GM18909 (cell line): ENCODE results near the gene BSCL2.
"Not testable (repeated sequence)": the region's sequence is repeated elsewhere in the genome, so short reads cannot be mapped to it uniquely, and the experiment has no call there.

ENCODE experiments used
- ATAC-seq: cut with Tn5 transposase; IDR thresholded peaks from one replicate; pipeline ENCODE4 v1.9.1; 2021; ENCODE audit warnings: mild to moderate bottlenecking; ENCODE audit not compliant: unreplicated experiment, poor library complexity

The BSCL2 gene

GRCh38 chr11:62665075-62665598 lies 42.1 kb downstream of the BSCL2 start, which contains the start of the genes C11orf98 and CSKMT:
Gene C11orf98, minus strand, starts transcription at chr11:62665210. Its CDS starts 41 bp downstream, at chr11:62665169.
Gene CSKMT, plus strand, starts transcription at chr11:62665312. Its CDS starts 568 bp downstream, at chr11:62665880.
- peak; percentile 87 for ATAC-seq

DNA sequence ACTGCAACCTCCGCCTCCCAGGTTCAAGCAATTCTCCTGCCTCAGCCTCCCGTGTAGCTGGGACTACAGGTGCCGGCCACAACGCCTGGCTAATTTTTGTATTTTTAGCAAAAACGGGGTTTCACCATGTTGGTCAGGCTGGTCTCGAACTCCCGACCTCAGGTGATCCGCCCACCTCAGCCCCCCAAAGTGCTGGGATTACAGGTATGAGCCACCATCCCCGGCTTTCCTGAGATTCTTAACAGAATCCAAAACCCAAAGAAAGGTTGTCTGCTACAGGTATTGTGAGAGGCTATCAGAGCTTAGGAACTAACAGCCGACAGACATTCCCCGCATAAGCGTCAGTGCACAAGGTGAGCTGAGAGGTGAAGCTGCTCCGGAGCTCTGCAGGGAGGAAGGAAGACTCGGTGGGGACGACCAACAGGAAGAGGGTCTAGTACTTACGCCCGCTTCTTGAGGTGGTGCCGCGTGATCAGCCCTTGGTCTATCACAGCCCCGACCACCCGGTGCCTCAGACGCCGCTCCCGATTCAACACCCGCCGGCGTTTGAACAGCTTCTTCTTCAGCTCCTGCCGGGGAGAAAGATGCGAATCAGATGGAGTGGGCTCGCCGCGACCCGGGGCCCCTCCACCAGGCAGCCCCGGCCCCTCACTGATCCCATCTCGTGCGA lies 42.7 kb downstream of the BSCL2 start:
- ATAC-seq = peak; percentile 35

GRCh38 chr11:62656796-62657429 lies 50.3 kb downstream of the BSCL2 start:
- ATAC-seq = no peak

GRCh38 chr11:62654297-62654696 lies 52.9 kb downstream of the BSCL2 start:
- no peak for ATAC-seq

DNA sequence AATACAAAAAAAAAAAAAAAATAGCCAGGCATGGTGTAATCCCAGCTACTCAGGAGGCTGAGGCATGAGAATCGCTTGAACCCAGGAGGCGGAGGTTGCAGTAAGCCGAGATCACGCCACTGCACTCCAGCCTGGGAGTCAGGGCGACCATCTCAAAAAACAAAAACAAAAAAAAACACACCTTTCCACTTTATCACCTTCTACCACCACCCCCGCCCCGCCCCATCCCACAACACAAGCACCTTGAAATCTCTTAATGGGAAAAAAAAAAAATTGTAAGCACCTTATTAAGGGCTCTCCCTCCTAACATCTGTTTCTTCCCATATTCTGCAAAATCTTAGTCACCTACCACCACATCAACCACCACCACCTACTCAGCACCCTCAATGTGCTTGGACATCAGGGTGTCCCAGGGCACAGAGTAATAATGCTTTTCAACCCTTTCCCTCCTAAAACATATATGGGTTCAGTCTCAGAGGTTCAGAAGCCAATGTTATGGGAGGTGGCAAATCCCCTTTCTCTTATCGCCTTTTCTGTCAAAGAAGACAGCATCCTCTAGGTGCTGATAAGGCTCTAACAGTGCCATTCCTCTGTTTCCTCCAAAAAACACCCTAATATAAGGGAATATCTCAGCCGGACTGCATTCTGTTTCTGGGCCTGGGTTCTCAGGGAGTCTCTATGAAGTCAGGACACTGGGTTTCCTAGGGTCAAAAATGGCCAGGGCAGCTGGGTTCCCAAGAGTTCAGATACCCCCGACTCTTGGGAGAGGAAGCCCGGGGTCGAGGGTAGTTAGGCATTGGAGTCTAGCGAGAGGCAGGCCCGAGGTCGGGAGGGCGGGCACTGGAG lies 54.8 kb downstream of the BSCL2 start:
- peak; percentile 2 for ATAC-seq

- not testable (repeated sequence) for ATAC-seq
Measured at GRCh38 chr11:62650283-62650682, 56.9 kb downstream of the BSCL2 start.

DNA sequence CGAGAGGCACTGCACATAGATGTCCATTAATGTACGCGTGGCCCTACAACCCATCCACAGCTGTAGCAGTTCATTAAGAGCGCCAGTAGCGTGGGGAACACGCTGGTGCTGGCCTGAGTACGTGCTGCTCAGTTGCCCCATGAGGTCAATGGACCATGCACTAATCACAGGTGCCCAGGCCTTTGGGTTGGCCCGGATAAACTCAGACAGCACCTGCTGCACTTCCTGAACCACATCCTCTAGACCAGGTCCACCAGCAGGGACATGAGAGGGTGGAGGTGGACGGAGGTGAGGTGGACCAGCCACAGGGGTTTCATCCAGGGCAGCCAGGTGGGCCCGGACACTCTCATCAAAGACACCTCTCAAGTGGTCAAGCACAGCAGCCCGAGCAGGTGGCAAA lies 57.7 kb downstream of the BSCL2 start:
- ATAC-seq = no peak

- no peak for ATAC-seq
Measured at GRCh38 chr11:62648967-62649364, 58.3 kb downstream of the BSCL2 start.

DNA sequence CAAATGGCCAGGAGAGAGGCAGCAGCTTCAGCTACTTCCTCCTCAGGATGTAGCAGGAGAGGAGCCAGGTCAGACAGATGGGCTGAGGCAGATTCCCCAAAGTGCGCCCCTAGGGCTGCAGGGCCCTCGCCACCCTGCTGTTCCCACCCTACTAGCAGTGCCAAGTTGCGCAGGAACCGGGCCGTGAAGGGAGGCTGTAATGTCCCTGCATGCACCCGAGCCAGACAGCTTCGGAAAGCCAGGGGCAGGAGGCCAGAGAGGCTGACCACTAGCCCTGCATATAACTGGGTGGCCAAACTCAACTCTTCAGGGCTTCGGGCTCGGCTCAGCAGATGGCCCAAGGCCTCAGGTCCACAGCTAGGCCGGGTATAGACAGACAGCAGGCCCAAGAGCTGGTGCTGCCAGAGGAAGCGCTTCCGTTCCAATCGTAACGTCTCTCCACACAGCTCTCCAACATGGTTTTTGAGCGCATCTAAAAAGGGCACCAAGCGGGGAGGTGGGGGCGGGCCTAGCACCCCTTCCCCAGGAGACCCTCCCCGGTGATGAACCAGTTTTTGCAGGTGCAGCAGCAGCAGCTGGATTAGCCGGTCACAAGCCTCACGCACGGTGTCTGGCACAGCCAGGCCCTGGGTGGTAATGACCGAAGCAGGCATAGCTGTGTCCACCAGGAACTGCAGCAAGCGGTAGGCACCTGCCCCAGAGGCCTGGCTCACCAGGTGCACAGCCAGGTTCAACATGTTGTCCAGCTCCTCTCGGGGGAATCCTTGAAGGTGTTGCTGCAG lies 58.8 kb downstream of the BSCL2 start:
- no peak for ATAC-seq

DNA sequence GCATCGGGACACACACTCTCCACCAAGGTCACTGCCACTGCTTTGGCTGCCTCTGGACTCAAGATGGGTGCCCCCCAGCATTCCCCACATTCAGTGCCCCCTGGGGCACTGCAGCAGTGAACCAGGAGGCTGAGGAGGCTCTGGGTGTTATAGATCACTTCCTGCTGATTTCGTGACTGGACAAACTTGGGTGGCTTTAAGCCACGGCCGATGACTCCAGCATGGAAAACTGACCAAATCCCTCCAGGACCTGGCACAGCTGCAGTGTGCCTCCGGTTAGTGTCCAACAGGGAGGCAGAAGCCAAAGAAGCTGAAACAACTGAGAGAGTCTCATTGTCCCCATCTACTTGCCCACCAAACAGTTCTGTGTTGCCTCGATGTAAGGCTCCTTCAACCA lies 59.6 kb downstream of the BSCL2 start:
- no peak for ATAC-seq

GRCh38 chr11:62646825-62647608 lies 60.2 kb downstream of the BSCL2 start:
- no peak for ATAC-seq

- ATAC-seq = peak; percentile 96
Measured at GRCh38 chr11:62645946-62646824, 61.0 kb downstream of the BSCL2 start, which contains the start of gene GANAB. Gene GANAB, minus strand, starts transcription at chr11:62646613. Its CDS starts 14 bp downstream, at chr11:62646599.

- ATAC-seq = no peak
Measured at GRCh38 chr11:62645671-62645945, 61.6 kb downstream of the BSCL2 start.

DNA sequence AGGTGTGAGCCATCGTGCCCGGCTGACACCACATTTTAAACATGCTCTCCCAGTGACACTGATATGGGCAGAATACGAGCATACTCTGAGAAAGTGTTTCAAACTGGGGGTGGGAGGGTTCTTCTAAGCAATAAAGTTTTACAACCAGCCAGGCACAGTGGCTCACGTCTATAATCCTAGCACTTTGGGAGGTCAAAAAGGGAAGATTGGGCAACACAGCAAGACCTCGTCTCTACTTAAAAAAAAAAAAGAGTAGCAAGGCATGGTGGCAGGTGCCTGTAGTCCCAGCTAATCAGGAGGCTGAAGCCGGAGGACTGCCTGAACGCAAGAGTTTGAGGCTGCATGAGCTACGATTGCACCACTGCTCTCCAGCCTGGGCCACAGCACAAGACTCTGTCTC lies 63.0 kb downstream of the BSCL2 start:
- no peak for ATAC-seq
